EL (cell line): ENCODE measurements around the gene RAB18.
"Not testable (repeated sequence)": the region's sequence is repeated elsewhere in the genome, so short reads cannot be mapped to it uniquely, and the experiment has no call there.

ENCODE experiments used
- DNase-seq: peaks from one replicate; pipeline ENCODE4 v3.0.0-alpha.2; 2016

Gene RAB18

GRCh38 chr10:27504007-27504807 lies at the start of gene RAB18:
RAB18 (plus strand) TSS chr10:27504304; CDS start chr10:27504370, 66 bp downstream.
- peak; percentile 99 for DNase-seq

GRCh38 chr10:27454837-27455236 lies 49.3 kb upstream of the RAB18 start:
- DNase-seq = no peak

- DNase-seq = no peak
Observed at GRCh38 chr10:27457261-27457945, 46.7 kb upstream of the RAB18 start.

GRCh38 chr10:27457966-27458365 lies 46.1 kb upstream of the RAB18 start:
- DNase-seq = no peak

GRCh38 chr10:27461312-27461711 lies 42.8 kb upstream of the RAB18 start:
- no peak for DNase-seq

- no peak for DNase-seq
Observed at GRCh38 chr10:27463961-27464360, 40.1 kb upstream of the RAB18 start.

- DNase-seq = no peak
Observed at GRCh38 chr10:27464993-27465392, 39.1 kb upstream of the RAB18 start.

- DNase-seq = not testable (repeated sequence)
Observed at GRCh38 chr10:27465596-27465995, 38.5 kb upstream of the RAB18 start.

- DNase-seq = no peak
Observed at GRCh38 chr10:27470885-27471284, 33.2 kb upstream of the RAB18 start.

- DNase-seq = no peak
Observed at GRCh38 chr10:27474741-27475140, 29.4 kb upstream of the RAB18 start.

- DNase-seq = no peak
Observed at GRCh38 chr10:27479016-27479415, 25.1 kb upstream of the RAB18 start.

- no peak for DNase-seq
Observed at GRCh38 chr10:27481486-27481885, 22.6 kb upstream of the RAB18 start.

- peak; percentile 62 for DNase-seq
Observed at GRCh38 chr10:27482984-27483956, 20.8 kb upstream of the RAB18 start.

- no peak for DNase-seq
Observed at GRCh38 chr10:27485368-27485767, 18.7 kb upstream of the RAB18 start.

GRCh38 chr10:27485986-27486385 lies 18.1 kb upstream of the RAB18 start:
- DNase-seq = no peak

- DNase-seq = peak; percentile 37
Observed at GRCh38 chr10:27490807-27491206, 13.3 kb upstream of the RAB18 start.

GRCh38 chr10:27494116-27494805 lies 9.8 kb upstream of the RAB18 start:
- no peak for DNase-seq

GRCh38 chr10:27496137-27496536 lies 8.0 kb upstream of the RAB18 start:
- no peak for DNase-seq

GRCh38 chr10:27500096-27500495 lies 4.0 kb upstream of the RAB18 start:
- no peak for DNase-seq

- no peak for DNase-seq
Observed at GRCh38 chr10:27500886-27501285, 3.2 kb upstream of the RAB18 start.

- no peak for DNase-seq
Observed at GRCh38 chr10:27503498-27504006, 552 bp upstream of the RAB18 start.

GRCh38 chr10:27504808-27505460 lies 830 bp downstream of the RAB18 start:
- peak; percentile 40 for DNase-seq
